T-helper 2 cell (primary cell): Measurements from ENCODE around the gene HECTD2.
"Not testable (repeated sequence)": the region's sequence is repeated elsewhere in the genome, so short reads cannot be mapped to it uniquely, and the experiment has no call there.

Source experiments
- DNase-seq, 5 experiments: peaks; one replicate each; pipeline versions ENCODE4 v3.0.0 to v3.0.0-alpha.2; 2012 to 2022

The HECTD2 gene

DNA sequence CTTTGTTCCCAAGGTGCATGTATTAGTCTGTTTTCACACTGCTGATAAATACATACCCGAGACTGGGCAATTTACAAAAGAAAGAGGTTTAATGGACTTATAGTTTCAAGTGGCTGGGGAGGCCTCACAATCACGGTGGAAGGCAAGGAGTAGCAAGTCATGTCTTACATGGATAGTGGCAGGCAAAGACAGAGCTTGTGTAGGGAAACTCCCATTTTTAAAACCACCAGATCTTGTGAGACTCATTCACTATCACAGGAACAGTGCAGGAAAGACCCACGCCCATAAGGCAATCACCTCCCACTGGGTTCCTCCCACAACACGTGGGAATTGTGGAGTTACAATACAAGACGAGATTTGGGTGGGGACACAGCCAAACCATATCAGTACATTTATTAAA lies 129.8 kb downstream of the HECTD2 start:
- no peak for DNase-seq

DNA sequence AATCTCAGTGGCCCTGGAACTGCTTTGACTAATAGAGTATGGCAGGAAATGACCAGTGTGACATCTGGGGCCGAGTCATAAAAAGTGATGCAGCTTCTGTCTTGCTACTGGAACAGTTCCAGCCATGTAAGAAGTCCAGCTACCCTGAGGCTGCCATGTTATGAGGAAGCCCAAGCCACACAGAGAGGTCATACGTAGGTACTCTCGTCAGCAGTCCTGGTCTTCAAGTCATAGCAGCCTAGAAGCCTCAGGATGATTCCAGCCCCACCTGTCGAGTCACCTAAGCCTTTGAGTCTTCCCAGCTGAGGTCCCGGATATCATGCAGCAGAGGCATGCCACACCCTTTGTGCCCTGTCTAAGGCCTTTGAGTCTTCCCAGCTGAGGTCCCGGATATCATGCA lies 130.6 kb downstream of the HECTD2 start:
- DNase-seq: no peak

DNA sequence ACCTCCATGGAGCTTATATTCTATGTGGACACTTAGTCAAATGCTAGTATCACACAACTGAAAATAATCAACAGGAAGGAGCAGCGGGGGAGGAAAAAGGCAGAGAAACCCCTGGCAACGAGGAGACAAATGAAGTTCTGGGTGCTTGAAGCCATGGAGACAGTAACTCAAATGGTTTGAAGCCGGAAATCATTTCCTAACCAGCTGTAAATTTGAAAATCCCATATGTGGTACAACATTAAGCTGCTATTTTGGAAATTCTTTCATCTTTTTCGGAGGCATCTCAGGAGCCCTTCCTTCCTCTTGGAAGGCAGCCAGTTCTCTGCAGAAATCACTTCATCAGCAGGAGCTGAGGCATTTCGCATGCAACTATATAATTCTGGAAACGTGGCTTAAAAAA lies 131.3 kb downstream of the HECTD2 start:
- DNase-seq: no peak

DNA sequence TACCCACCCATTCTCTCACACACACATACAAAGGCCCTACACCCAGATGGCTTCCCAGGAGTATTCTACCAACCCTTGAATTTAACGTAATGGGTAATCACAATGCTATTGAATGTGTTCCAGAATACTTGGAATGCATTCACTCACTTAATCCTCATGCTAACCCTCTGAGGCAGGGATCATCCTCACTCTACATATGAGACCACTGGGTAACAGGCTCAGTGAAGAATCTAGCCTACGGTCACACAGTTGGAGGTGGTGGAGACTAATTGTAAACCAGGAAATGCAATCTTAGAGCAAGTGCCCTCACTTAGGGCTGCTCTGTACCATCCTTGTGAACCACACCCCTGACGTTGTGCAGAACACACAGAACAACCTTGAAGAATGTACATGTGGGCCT lies 135.2 kb downstream of the HECTD2 start:
- DNase-seq: no peak

DNA sequence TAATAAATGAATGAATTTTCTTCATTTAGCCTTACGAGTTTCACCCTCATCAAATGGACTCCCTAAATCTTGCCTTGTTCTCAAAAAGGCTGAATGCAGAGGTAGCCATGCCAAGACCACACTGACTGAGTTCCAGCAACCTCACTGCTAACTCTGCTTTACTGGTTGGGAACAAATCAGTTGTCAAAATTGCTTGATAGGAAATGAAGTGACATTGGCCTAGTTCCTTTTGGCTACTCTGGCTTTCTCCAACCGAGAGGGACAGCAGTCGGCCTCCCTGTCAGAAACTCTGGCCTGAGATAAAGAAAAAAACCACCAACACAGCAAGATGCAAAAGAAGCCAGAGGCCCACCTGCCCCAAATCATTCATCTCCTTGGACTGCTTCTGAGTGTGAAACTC lies 135.7 kb downstream of the HECTD2 start:
- no peak for DNase-seq

DNA sequence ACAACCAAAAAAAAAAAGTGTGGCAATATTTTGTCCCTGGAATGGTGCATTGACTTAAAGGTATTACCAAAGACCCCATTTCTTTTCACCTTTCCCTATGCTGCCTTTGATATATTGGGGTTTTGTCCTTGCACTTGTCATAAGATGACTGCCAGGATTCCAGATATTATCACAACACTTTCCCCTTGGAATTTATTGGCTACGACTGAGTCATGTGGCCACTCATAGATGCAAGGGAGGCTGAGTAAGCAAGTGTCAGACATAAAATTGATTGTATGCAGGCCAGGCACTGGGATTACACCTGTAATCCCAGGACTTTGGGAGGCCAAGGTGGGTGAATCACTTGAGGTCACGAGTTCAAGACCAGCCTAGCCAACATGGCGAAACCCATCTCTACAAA lies 139.1 kb downstream of the HECTD2 start:
- no peak for DNase-seq

DNA sequence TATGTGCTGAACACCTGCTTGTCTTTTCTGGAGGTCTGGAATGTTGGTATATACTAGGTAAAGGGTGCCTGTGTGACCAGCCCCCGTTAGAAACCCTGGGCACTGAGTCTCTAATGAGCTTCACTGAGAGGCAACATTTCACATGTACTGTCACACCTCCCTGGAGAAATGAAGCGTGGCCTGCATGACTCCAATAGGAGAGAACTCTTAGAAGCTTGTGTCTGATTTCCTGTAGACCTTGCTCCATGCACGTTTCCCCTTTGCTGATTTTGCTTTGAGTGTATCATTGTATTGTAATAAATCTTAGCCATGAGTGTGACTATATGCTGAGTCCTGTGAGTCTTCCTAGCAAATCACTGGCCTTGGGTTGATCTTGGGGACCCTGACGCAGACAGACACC lies 139.9 kb downstream of the HECTD2 start:
- no peak for DNase-seq

DNA sequence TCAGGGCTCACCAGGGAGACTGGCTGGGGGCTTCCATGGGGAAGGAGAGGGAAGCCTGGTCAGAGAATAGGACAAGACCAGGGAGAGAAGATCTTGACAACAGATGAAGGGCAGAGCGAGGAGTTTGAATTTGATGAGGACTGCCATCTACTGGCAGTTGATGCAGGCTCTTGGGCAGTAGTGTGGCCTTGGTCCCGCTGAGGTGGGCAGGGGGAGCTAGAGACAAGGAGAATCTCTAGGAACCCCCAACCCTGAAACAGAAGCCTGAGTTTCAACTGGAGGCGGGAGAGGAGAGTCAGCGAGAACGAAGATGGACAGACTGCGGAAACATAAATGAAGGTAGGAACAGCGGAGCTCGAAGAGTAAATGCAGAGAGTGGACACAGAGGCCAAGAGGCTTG lies 141.7 kb downstream of the HECTD2 start:
- DNase-seq: peak in 1 of 5 experiments; percentile 15

DNA sequence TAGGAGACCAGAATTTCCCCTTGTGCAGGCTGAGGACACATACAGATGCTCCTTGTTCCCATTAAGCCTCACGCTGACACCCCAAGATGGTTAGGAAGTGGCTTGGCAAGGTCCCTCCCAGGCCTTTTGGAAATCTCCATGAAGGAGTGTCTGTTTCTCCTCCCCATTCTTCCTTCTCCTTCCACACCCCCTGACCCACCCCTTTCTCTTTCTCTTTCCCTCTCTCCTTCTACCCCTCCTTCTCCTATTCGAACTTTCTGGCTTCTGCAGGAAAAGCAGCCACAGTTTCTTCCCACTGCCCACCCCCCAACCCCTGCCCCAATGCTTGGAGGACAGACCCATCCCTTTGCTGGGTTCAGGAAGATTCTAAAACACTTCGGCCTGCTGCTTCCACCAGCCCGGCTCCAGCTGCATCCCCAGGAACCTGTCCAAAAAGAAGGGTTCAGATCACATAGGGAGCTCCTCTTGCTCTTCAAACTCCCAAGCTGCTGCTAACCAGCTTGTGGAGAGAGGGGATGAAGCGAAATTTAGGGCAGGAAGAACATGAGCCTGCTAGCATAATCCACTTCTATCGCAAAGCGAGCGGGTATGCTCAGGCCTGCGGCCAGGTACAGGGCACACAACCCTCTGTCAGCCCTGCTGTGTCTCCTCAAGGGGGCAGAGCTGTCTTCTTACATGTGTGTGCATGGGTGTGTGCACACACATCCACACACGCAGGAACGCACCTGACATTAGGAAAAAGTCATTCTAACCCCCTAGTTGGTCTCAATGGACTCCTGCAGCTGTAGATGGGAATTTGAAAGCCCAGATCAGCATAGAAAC lies 142.3 kb downstream of the HECTD2 start:
- no peak for DNase-seq

DNA sequence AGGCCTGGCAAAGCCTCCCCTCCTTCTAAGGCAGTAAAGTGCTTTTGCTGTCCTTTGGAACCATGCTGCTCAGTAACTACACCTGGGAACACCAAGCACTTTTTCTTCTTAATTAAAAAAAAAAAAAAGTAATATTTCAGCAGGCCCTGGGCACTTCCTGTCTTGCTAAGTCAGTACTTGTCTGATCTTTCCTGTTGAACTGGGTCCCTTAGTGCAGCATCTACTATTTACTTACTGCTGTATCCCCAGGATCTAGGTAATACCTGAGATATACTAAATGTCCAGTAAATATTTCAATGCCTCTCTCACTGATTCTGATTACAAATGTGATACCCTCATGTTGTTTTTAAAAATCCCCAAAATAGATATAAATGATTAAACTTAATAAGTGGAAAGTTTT lies 145.3 kb downstream of the HECTD2 start:
- DNase-seq: no peak

DNA sequence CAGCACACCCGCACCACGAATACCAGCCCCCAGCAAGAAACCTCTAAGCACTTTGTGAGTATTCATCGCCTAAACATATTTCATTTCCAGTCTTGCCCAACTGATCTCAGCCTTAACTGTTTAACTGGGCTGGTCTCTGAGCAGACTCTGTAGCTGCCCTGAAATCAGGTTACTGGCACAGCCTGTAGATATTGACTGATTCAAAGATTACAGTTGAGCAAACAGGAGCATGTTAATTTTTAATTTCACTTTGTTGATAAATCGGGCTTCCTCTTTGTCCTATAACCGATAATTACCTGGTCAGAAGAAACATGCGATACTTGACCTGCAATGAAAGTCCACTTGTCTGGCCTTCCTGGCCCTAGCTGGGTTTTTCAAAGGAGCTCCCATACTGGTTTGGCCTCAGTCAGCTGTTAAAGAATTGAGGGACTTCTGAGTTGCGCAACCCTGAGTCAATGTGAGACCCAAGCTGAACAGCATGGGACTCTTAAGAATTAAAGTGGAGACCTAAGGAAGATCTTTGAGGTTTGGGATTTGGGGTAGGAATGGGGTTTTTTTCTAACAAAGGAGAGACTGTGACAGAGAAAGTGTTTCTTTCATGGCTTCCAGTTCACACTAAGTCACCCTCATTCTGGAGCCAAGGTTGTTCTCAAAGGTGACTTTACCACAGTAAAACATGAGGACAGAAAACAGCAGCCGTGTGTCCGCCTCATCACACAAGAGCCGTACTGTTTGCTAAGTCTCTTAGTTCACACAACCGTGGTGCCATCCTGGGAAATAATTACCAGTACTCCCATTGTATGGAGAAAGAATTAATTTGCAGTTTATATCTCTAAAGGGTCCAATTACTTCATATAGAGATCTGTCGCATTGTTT lies 146.8 kb downstream of the HECTD2 start:
- DNase-seq: no peak

DNA sequence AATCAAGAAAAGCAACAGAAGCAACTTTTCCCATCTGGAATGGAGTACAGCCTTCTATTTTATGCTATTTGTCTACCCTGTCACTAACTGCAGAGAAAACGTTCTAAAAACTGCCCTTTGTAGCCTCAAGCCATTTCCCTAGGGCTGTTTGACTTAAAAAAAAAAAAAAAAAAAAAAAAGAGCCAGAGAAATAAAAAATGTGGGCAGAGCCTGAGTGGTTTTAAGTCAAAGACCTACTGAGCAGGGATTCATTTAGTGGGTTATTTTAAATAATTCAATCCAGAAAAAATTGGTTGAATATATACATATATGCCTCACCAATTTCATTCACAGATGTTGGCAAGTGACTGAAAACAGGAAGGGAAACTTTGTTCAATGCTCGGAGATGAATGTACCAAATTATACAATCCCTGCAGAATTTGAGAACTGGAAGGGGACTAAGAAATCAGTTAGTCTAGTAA lies 147.5 kb downstream of the HECTD2 start:
- no peak for DNase-seq

DNA sequence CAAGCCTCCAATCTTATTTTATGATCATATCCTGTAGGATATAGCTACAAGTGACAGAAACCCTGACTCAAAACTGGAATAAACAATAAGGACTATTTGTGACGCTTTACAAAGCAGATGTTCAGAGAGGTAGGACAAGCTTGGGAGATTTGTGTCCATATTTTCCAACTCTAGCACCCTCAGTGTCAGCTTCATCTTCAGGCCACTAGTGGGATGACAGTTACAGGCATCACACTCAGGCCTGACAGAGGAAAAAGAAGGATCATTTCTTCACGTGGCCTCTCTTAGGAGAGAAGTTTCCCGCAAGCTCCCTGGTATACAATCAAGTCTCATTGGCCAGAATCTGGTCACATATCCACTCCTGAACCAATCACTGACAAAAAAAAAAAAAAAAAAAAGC lies 148.3 kb downstream of the HECTD2 start:
- no peak for DNase-seq

DNA sequence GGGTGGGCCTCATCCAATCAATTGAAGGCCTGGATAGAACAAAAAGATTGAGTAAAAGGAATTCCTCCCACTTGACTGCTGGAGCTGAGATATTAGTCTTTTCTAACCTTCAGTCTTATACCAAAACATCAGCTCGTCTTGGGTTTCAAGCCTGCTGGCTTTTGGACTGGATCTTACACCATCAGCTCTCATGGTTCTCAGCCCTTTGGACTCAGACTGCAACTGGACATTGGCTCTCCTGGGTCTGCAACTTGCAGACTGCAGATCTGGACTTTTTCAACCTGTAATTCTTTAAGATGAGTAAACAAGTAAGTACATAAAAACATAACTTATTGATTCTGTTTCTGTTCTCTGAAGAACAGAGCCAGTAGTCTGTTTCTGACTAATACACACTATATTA lies 149.0 kb downstream of the HECTD2 start:
- no peak for DNase-seq

DNA sequence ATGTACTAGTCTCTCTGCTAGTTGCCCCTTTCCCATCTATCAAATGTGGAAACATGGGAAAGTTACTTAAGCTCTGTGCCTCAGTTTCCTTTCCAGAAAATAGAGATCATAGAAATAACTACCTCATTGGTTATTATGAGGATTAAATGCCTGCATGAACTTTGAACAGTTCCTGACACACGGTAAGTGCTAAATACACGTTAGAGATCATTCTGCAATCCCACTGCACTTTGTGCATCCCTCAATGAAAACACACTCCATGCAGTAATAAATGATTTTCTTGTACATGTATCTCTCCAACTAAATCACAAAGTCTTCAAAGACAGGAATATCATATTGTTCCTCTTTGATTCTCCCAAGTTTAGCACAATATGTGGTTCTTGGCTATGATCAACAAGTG lies 149.6 kb downstream of the HECTD2 start:
- no peak for DNase-seq

DNA sequence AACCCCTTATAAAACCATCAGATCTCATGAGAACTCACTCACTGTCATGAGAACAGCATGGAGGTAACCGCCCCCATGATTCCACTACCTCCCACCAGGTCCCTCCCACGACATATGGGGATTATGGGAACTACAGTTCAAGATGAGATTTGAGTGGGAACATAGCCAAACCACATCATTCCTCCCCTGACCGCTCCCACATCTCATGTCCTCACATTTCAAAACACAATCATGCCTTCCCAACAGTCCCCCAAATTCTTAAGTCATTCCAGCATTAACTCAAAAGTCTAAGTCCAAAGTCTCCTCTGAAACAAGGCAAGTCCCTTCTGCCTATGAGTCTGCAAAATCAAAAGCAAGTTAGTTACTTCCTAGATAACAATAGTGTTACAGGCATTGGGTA lies 150.7 kb downstream of the HECTD2 start:
- not testable (repeated sequence) for DNase-seq

DNA sequence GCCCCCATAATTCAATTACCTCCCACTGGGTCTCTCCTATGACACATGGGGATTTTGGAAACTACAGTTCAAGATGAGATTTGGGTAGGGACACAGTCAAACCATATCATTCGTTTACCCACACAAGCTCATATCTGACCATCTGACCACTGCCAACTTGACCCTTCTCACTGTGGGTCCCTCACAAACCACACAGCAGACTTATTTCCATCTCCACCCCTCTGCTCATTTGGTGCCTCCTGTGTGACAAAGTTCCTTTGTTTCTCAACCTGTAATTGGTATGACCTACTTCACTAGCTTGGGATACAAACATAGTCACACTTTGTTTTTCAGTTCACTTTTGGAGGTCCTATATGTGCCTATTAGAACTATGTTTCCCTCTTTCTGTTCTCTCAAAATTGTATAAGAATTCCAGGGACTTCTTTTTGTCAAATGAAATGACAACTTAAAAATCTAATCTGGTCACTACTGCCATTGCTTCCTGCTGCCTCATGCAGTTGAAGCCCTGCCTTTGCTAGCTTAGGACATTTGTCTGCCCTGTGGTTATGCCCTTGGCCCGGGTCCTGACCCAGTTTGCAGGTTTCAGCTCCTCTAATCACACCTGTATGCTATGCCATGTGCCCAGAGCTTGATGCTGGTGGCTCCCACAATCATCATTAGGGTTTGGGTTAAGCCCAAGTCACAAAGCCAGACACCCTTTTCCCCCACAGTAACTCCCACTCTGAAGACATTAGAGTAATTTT lies 152.9 kb downstream of the HECTD2 start:
- DNase-seq: no peak

DNA sequence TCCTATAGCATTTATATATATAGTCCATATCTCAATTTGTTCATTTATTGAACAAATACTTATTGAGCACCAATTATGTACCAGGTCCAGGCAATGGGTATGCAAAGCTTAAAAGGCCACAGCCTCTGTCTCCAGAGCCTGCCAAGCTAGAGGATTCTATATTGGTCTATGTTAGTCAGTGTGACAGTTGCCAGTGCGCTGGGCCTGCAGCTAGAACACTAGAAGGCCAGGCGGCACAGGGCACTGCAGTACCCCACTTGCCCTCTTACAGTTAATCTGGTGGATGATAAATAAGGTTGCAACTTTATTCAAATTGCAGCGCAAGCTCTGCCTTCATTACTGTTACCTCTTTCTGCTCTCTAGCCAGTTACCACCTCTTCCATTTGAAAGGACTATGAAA lies 153.9 kb downstream of the HECTD2 start:
- DNase-seq: no peak
